K562 (cell line): ENCODE data around the gene ASCC1. TPM values are rescaled to one million over a fixed set of nuclear protein-coding genes. Genes with fewer than 3 reads are reported as not detected.

Experiments used
- ATAC-seq: fragments of 200-7000 bp; cut with Tn5 transposase; 3 replicates; pipeline ENCODE4 v1.9.1; 2020; ENCODE audit warnings: moderate library complexity
- BruUV-seq: library from RNA; stranded (reverse); fragments of 400-500 nt; replicated peaks from 2 replicates; lab custom pipeline; 2021; lab: Mats Ljungman, UMichigan
- CTCF ChIA-PET: fragments of 300-600 bp; formaldehyde crosslinking; extraction: SDS; loops from one replicate; lab custom pipeline; 2021; ENCODE audit warnings: low intra/inter-chr PET ratio; lab: Yijun Ruan, JAX
- POLR2A ChIA-PET: fragments of 300-600, 350-650 bp; sonication (Branson Sonifier 250); formaldehyde crosslinking; extraction: SDS; loops from one replicate; lab custom pipeline; 2021; ENCODE audit warnings: antibody characterized with exemption, inconsistent platforms; lab: Yijun Ruan, JAX
- DNase-seq, 4 experiments: peaks; one replicate each; pipeline versions ENCODE4 v3.0.0 to v3.0.0-alpha.2; 2011 to 2018; ENCODE audit warnings: low spot score in 3 of 4, mixed read lengths in 3 of 4; ENCODE audit errors: extremely low read depth in 1 of 4
- FAIRE-seq: peaks from 2 replicates; lab custom pipeline; 2011; peaks lifted over from hg19 to GRCh38; lab: Jason Lieb, UNC
- H2AFZ ChIP-seq: 2 replicates; pipeline ENCODE4 v1.6.0; 2011; ENCODE audit warnings: low read depth, low read length, control low read depth, inconsistent platforms
- H3K27ac ChIP-seq: fragments of 200-600 bp; 3 replicates; pipeline ENCODE4 v1.8.0; 2011; ENCODE audit warnings: low read depth, mild to moderate bottlenecking, control low read depth, inconsistent platforms, low read length, moderate library complexity, mixed read lengths; ENCODE audit errors: extremely low read depth
- H3K27me3 ChIP-seq, 2 experiments: fragments of 300-600 bp in 1 of 2; 2 replicates in 1 of 2; 3 replicates in 1 of 2; pipeline versions ENCODE4 v1.6.0 to v1.8.0; 2011; ENCODE audit warnings: inconsistent platforms in 2 of 2, low read length in 2 of 2, mild to moderate bottlenecking in 1 of 2, mixed read lengths in 1 of 2, moderate library complexity in 1 of 2; ENCODE audit not compliant: control insufficient read depth in 2 of 2, insufficient read depth in 2 of 2
- H3K36me3 ChIP-seq: fragments of 300-600 bp; 3 replicates; pipeline ENCODE4 v1.8.0; 2011; ENCODE audit warnings: mild to moderate bottlenecking, low read length, inconsistent platforms; ENCODE audit not compliant: control insufficient read depth, insufficient read depth
- H3K4me1 ChIP-seq, 2 experiments: fragments of 200-600 bp in 1 of 2; replicated peaks in 1 of 2; 2 replicates in 1 of 2; 3 replicates in 1 of 2; pipeline versions ENCODE4 v1.5.1 to v1.8.0; 2011; ENCODE audit warnings: inconsistent platforms in 2 of 2, low read length in 2 of 2, mild to moderate bottlenecking in 1 of 2, mixed read lengths in 1 of 2, moderate library complexity in 1 of 2; ENCODE audit not compliant: control insufficient read depth in 2 of 2, insufficient read depth in 2 of 2
- H3K4me2 ChIP-seq: 2 replicates; pipeline ENCODE4 v1.6.1; 2011; ENCODE audit warnings: low read length, control low read depth, inconsistent platforms, mixed read lengths; ENCODE audit not compliant: insufficient read depth
- H3K4me3 ChIP-seq: fragments of 200-600 bp; sonication (generic), shearing (Covaris generic); 2 replicates; pipeline ENCODE4 v1.5.1; 2016; ENCODE audit warnings: control low read depth, inconsistent platforms
- H3K79me2 ChIP-seq: fragments of 200-600 bp; 3 replicates; pipeline ENCODE4 v1.8.0; 2011; ENCODE audit warnings: low read length, inconsistent platforms; ENCODE audit not compliant: control insufficient read depth, insufficient read depth
- H3K9ac ChIP-seq, 2 experiments: 2 replicates each; pipeline versions ENCODE4 v1.6.0 to v1.6.1; 2011; ENCODE audit warnings: low read depth in 2 of 2, low read length in 2 of 2, control low read depth in 1 of 2, inconsistent platforms in 1 of 2, mild to moderate bottlenecking in 1 of 2, mixed read lengths in 1 of 2; ENCODE audit not compliant: insufficient read depth in 1 of 2
- H3K9me1 ChIP-seq: one replicate; pipeline ENCODE4 v1.6.0; 2011; ENCODE audit warnings: inconsistent platforms, mild to moderate bottlenecking, low read length, moderate library complexity; ENCODE audit not compliant: control insufficient read depth, insufficient read depth
- H3K9me3 ChIP-seq: replicated peaks from 2 replicates; pipeline ENCODE4 v1.5.1; 2011; ENCODE audit warnings: low read depth, low read length, inconsistent platforms; ENCODE audit not compliant: control insufficient read depth, insufficient read depth
- H4K20me1 ChIP-seq: replicated peaks from 2 replicates; pipeline ENCODE4 v1.6.1; 2011; ENCODE audit warnings: low read length, inconsistent platforms, mixed read lengths; ENCODE audit not compliant: control insufficient read depth, insufficient read depth
- AFF4 ChIP-seq: sonication (generic); formaldehyde crosslinking; IDR thresholded peaks from 2 replicates; pipeline ENCODE4 v1.8.0; 2023; ENCODE audit warnings: mild to moderate bottlenecking, missing genetic modification reagents
- ATF7 ChIP-seq: fragments of 450-650 bp; IDR thresholded peaks from 2 replicates; pipeline ENCODE4 v1.7.1; 2014; ENCODE audit warnings: mild to moderate bottlenecking, moderate library complexity
- CEBPB ChIP-seq: fragments of 450-650 bp; IDR thresholded peaks from 2 replicates; pipeline ENCODE4 v1.6.1; 2016; ENCODE audit warnings: missing genetic modification characterization, missing compliant biosample characterization
- CEBPG ChIP-seq, 3 experiments: fragments of 200-800 bp in 1 of 3; sonication (Bioruptor generic) in 1 of 3; sonication (generic) in 1 of 3; formaldehyde crosslinking in 1 of 3; IDR thresholded peaks in 2 of 3; conservative IDR thresholded peaks in 1 of 3; 2 replicates each; pipeline versions ENCODE4 v1.6.1 to v1.8.0; 2016 to 2022; ENCODE audit warnings: missing compliant biosample characterization in 2 of 3, missing genetic modification characterization in 2 of 3, mild to moderate bottlenecking in 1 of 3, missing genetic modification reagents in 1 of 3
- DMBX1 ChIP-seq: fragments of 250-450 bp; sonication (Bioruptor Pico); IDR thresholded peaks from 2 replicates; pipeline ENCODE4 v1.8.0; 2022; ENCODE audit warnings: inconsistent platforms, mild to moderate bottlenecking, moderate library complexity, borderline replicate concordance
- ELF1 ChIP-seq: fragments of 200-800 bp; sonication (Bioruptor generic); IDR thresholded peaks from 2 replicates; pipeline ENCODE4 v1.6.1; 2016; ENCODE audit warnings: missing genetic modification characterization, missing compliant biosample characterization
- FOXJ2 ChIP-seq: fragments of 200-800 bp; sonication (Bioruptor generic); IDR thresholded peaks from 2 replicates; pipeline ENCODE4 v1.6.1; 2016; ENCODE audit warnings: missing genetic modification characterization, missing compliant biosample characterization
- GTF2A2 ChIP-seq: IDR thresholded peaks from 2 replicates; pipeline ENCODE4 v1.6.1; 2016; ENCODE audit warnings: mild to moderate bottlenecking, missing genetic modification characterization, missing compliant biosample characterization
- HEY1 ChIP-seq: fragments of 250-450 bp; sonication (Bioruptor Pico); IDR thresholded peaks from 2 replicates; pipeline ENCODE4 v1.5.0; 2020; ENCODE audit warnings: mild to moderate bottlenecking, moderate library complexity, borderline replicate concordance
- NCOA4 ChIP-seq: fragments of 450-650 bp; IDR thresholded peaks from 2 replicates; pipeline ENCODE4 v1.6.1; 2018; ENCODE audit warnings: mild to moderate bottlenecking; ENCODE audit not compliant: partially characterized antibody
- NR2F6 ChIP-seq: fragments of 450-650 bp; formaldehyde crosslinking; IDR thresholded peaks from 2 replicates; pipeline ENCODE4 v1.4.0; 2020; ENCODE audit warnings: mild to moderate bottlenecking
- RBM34 ChIP-seq: fragments of 200-400 bp; formaldehyde crosslinking; IDR thresholded peaks from 2 replicates; pipeline ENCODE4 v1.6.1; 2018; ENCODE audit warnings: low read length, borderline replicate concordance; ENCODE audit not compliant: insufficient read depth
- SFPQ ChIP-seq: fragments of 200-400 bp; formaldehyde crosslinking; IDR thresholded peaks from 2 replicates; pipeline ENCODE4 v1.6.1; 2017; ENCODE audit warnings: mild to moderate bottlenecking, low read depth, low read length, moderate library complexity
- SRSF7 ChIP-seq: fragments of 200-400 bp; formaldehyde crosslinking; optimal IDR thresholded peaks from 2 replicates; pipeline ENCODE3; 2017; ENCODE audit warnings: mild to moderate bottlenecking, low read depth, low read length
- TAF9B ChIP-seq: fragments of 450-650 bp; IDR thresholded peaks from 2 replicates; pipeline ENCODE4 v1.6.1; 2018; ENCODE audit warnings: mild to moderate bottlenecking; ENCODE audit not compliant: partially characterized antibody
- ZEB2 ChIP-seq: fragments of 450-650 bp; IDR thresholded peaks from 2 replicates; pipeline ENCODE4 v1.6.1; 2016
- ZKSCAN1 ChIP-seq: fragments of 150-350 bp; IDR thresholded peaks from 2 replicates; pipeline ENCODE4 v1.6.1; 2016; ENCODE audit warnings: low read depth, low read length
- ZNF146 ChIP-seq: IDR thresholded peaks from one replicate; pipeline ENCODE4 v1.6.1; 2018; ENCODE audit warnings: missing compliant biosample characterization; ENCODE audit not compliant: unreplicated experiment
- in situ Hi-C: fragments of 300-500 bp; cut with MboI; formaldehyde crosslinking; loops from 4 replicates; pipeline ENCODE4 v1.15.0; 2018; ENCODE audit warnings: inconsistent platforms, mixed read lengths
- intact Hi-C: fragments of 100-400 bp; cut with micrococcal nuclease; formaldehyde crosslinking; loops from 2 replicates; pipeline ENCODE4 v1.14.2; 2022
- polyA plus RNA-seq, 8 experiments: library from polyadenylated mRNA; depleted of rRNA in 4 of 8; stranded (reverse) in 5 of 8; unstranded in 3 of 8; fragments of >200 nt; fragmentation: Nextera tagmentation in 2 of 8; fragmentation: Illumina TruSeq in 1 of 8; extraction: Ambion mirVana in 2 of 8; extraction: Trizol in 1 of 8; gene quantifications; 2 replicates each; pipeline versions ENCODE4 v1.2.1 to v1.2.3, GENCODE V29; 2011 to 2014; ENCODE audit warnings: inconsistent platforms in 1 of 8, missing spikeins in 1 of 8
- total RNA-seq, 7 experiments: library from RNA; depleted of rRNA in 6 of 7; stranded (reverse); fragments of >200 nt in 6 of 7; fragmentation: Illumina TruSeq in 2 of 7; extraction: Trizol in 2 of 7; gene quantifications; 2 replicates each; pipeline versions ENCODE4 v1.2.1 to v1.2.3, GENCODE V29; 2011 to 2021; ENCODE audit warnings: low replicate concordance in 1 of 7

The ASCC1 gene
- total and polyA plus RNA-seq, 9 of the 15 experiments (the other 6 are each of a cell fraction or from before 2014, with no cell fraction given): 31.7 to 73.3 (median 52.8) TPM

- H3K36me3 ChIP-seq: no peaks in the 10 kb centered on the region; the same call in 2 of the 3 replicates
- no peak for DNase-seq
- no peak for FAIRE-seq
- H3K79me2 ChIP-seq: no peaks in the 10 kb centered on the region
- no peak overlapping the region for H3K4me3 ChIP-seq
- H3K4me1 ChIP-seq: peaks cover 0 to 2% of the 10 kb centered on the region in 2 experiments; a peak in 1 of 5 replicates
- intact Hi-C loops (no loop called here), in situ Hi-C loops (no loop called here)
- H3K27me3 ChIP-seq: no peaks in the 10 kb centered on the region
- no peaks in the 10 kb centered on the region for H3K9me1 ChIP-seq
- no peaks in the 10 kb centered on the region for H4K20me1 ChIP-seq
- no TSS peak for BruUV-seq
- H2AFZ ChIP-seq: no peak overlapping the region
- H3K27ac ChIP-seq: no peak overlapping the region
- no peak overlapping the region for H3K9ac ChIP-seq
- H3K4me2 ChIP-seq: no peak overlapping the region
- ChIA-PET CTCF (no interaction called here), POLR2A (interaction anchor here (1.2 to 1.4 kb wide), 2 partner anchors 35 to 65 kb away, joined by 3 to 4 read pairs; no protein-coding TSS in a partner anchor)
- ATAC-seq: no peak
- H3K9me3 ChIP-seq: no peaks in the 10 kb centered on the region
- TF ChIP-seq AFF4 (no peak), ATF7 (peak; percentile 73), SRSF7 (no peak), HEY1 (CRISPR knock-in tag) (no peak), NCOA4 (no peak), ZEB2 (no peak), RBM34 (no peak), DMBX1 (CRISPR knock-in tag) (no peak), ZKSCAN1 (no peak), ZNF146 (CRISPR knock-in tag) (no peak), CEBPB (peak; percentile 38; the same call in 1 of the 2 replicates), SFPQ (no peak), CEBPG (CRISPR knock-in tag; IDR thresholded peaks at IDR 0.05) (no peak), CEBPG (tag; conservative IDR thresholded peaks at IDR 0.05 in 1 of 2, IDR thresholded peaks at IDR 0.05 in 1 of 2) (peak in 1 of 2 experiments; percentile 49; a peak in 2 of 4 replicates), ELF1 (no peak), TAF9B (no peak), GTF2A2 (tag) (no peak), NR2F6 (CRISPR knock-in tag) (no peak), FOXJ2 (tag) (no peak)
Observed at GRCh38 chr10:72140174-72140573, 75.9 kb downstream of the ASCC1 start.
